Measurements from ENCODE around the gene TP53RK.
"Not testable (repeated sequence)": the region's sequence is repeated elsewhere in the genome, so short reads cannot be mapped to it uniquely, and the experiment has no call there.

TP53RK gene

DNA sequence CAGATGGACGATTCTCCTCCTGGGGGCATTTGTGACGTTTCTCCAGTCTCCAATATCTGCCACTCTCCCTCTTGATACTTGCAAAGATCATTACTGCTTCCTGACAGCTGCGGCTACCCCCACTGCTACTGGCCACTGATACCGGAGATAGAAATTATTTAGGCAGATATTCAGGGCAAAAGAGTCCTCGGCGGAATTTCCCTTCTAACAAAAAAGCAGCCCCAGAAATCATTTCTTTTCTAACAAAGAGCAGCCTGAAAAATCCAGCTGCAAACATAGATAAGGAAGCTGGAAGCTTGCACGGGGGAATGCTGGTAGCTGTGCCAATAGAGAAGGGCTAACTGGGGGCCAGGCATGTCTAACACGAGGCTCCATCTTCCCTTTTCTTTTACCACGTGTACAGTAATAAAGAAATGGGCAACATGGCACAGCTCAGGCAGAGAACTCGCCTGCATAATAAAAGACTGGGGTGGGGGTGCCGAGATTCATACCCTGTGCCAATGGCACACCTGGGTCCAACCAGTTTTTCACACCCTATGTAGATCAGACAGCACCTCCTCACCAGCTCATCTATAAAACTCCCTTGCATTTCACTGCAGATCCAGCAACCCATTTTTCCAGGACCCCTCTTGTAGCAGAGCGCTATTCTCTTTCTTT lies 6.1 kb downstream of the TP53RK start:
- no peak for DNase-seq (ENCODE audit: low read depth in 2 of 2)

DNA sequence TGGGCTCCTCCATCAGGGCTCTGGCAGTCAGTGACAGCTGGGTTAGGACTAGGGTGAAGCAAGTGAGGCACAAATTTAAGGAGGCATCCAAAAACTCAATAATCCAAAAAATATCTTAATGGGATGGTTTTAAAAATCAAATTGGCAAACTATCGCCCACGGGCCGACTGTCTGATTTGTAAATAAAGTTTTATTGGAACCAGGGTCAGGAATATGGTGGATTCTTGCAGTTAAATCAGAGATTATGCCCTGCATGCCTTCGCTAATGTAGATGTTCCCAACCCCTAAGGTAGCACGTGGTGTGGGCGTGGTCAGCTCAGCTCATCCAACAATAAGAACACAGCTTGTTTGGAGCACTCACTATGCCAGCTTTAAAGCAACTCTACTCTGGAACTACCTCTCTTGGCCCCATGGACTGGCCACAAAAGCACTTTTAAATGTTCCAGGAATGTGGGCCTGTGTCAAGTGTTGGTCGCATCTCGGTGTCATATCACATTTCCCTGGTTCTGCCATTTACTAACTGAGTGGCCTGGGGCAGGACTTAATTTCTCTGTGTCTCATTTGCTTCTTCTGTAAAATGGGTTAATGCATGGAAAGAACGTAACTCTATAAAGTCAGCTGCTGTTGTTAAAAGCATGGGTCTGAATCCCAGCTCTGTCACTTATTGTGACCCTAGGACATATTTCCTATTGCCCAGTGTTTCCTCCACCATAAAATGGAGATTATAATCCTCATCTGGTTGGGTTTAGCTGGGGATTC lies 7.0 kb downstream of the TP53RK start:
- DNase-seq (ENCODE audit: low read depth in 2 of 2) = no peak

DNA sequence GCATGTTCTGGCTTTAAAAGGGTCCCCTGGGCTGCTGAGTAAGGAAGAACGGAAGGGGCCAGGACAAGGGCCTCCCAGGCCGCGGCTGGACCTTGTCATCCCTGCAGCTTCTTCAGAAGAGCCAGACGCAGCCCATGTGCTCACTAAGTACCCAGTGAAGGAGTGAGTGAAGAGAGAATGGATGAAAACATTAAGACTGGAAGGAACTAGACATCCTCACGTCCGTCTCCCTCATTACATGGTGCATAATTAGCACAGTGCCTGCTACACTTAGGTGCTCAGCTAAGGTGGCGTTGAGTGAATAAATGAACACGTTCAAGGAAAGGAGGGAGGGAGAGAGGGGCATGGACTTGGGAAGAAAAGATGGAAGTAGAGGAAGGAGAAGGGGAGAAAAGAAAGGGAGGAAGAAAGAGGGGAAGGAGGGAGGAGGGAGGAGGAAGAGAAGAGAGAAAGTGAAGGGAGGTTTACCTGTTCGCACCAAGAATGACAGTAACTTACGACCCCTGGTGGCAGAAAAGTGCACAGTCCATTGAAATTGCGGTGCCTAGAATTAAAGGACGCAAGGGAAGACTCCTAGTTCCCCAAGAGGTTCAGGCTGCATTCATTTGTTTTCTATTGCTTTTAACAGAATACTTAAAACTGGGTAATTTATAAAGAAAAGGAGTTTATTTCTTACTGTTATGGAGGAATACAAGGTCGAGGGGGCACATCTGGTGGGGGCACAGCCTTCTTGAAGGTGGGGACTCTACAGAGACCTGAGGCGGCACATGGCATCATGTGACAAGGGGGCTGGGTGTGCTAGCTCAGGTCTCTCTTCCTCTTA lies 8.0 kb downstream of the TP53RK start:
- DNase-seq (ENCODE audit: low read depth in 2 of 2) = peak; percentile 36 to 50

DNA sequence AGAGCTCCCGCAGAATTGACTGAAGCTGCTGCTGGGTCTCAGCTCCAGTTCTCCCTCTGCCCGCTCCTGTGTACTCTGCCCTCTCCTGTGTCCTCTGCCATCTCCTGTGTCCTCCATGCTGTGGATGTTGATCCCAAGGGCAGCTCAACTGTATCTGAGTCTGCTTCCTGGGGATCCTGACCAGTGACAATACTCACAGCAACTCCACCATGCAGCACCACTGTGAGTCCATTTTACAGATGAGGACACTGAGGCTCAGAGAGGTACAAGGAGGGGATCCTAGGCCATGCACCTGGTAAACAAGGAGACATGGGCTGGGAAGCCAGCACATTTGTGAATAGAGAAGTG lies 8.6 kb downstream of the TP53RK start:
- DNase-seq (ENCODE audit: low read depth in 2 of 2) = no peak

DNA sequence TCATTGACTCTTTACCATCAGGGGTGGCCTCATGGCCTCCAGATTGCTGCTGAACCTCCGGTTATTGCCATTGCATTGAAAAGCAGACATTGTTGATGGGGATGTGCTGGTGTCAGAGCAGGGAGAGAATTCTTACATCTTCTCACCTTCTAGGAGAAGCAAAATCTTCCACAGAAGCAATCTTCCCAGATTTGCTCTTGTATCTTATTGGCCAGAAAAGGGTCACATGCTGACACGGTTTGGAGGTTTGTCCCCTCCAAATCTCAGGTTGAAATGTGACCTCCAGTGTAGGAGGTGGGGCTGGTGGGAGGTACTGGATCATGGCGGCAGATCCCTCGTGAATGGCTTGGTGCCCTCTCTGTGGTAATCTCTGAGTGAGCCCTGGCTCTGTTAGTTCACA lies 10.7 kb downstream of the TP53RK start:
- DNase-seq (ENCODE audit: low read depth in 2 of 2) = no peak

DNA sequence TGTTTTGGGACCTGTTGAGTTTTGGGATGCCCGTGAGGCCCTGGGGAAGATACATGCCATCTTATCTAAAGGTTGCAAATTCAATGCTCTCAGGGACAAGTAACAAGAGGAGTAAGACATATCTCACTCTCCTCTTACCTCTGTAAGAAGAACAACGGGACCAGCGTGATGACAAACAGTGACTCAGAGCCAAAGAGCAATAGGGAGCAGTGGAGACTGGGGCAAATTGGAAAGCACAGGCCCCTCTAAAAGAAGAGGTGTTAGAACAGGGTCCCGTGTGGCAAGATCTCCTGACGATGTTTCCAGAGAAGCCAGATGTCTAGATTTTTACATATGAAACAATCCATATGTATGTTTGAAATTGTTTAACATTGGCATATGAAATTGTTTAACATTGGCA lies 11.6 kb downstream of the TP53RK start:
- DNase-seq (ENCODE audit: low read depth in 2 of 2) = no peak

DNA sequence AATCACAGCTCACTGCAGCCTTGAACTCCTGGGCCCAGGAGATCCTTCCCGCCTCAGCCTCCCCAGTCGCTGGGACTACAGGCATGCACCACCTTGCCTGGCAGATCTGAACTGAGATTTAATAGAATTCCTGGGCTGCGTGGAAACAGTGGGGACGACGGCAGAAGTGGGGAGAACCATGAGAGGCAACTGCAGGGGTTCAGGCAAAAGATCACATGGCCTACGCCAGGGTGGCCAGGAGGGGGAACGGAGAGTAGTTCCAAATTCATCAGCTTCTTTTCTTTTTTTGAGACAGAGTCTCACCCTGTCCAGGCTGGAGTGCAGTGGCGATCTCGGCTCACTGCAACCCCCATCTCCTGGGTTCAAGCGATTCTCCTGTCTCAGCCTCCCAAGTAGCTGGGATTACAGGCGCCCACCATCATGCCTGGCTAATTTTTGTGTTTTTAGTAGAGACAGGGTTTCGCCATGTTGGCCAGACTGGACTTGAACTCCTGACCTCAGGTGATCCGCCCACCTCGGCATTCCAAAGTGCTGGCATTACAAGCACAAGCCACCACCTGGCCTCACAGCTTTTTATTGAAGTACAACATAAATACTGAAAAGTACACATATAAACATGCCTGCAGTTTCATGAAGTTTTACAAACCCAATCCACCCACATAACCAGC lies 12.5 kb downstream of the TP53RK start:
- not testable (repeated sequence) for DNase-seq (ENCODE audit: low read depth in 2 of 2)

DNA sequence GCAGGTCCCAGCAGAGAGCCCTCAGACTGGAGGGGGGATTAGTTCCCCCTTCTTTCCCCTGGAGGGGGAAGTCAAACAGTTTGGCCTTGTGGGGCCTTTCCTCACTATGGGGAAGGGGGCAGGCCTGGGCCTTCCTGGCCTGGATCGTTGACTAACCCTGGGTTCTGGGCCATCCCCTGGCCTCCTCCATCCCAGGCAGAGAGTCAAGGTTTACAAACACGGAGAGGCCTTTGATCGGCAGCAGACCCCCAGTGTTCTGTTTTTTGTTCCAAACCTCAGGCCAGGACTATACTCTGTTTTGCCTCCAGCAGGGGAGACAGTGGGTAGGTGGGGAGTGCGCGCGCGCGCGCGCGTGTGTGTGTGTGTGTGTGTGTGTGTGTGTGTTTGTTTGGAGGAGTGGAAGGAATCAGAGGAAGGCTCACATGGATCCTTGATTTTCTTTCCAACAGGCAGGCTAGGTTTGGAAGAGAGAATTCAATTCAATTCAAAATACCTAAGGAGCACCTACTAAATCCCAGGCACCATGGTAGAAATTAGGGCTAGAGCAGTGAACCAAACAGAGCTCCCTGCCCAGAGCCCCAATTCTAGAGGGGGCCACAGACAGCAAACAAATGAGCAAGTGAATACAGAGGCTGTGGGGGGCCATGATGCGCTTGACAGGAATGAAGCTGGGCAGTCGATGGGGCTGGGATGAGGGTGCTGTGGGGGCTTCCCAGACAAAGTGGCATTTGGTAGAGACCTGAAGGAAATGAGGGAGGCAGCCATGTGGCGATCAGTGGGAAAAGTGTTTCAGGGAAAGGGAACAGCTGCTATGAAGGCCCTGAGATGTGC lies 14.8 kb downstream of the TP53RK start:
- no peak for DNase-seq (ENCODE audit: low read depth in 2 of 2)

DNA sequence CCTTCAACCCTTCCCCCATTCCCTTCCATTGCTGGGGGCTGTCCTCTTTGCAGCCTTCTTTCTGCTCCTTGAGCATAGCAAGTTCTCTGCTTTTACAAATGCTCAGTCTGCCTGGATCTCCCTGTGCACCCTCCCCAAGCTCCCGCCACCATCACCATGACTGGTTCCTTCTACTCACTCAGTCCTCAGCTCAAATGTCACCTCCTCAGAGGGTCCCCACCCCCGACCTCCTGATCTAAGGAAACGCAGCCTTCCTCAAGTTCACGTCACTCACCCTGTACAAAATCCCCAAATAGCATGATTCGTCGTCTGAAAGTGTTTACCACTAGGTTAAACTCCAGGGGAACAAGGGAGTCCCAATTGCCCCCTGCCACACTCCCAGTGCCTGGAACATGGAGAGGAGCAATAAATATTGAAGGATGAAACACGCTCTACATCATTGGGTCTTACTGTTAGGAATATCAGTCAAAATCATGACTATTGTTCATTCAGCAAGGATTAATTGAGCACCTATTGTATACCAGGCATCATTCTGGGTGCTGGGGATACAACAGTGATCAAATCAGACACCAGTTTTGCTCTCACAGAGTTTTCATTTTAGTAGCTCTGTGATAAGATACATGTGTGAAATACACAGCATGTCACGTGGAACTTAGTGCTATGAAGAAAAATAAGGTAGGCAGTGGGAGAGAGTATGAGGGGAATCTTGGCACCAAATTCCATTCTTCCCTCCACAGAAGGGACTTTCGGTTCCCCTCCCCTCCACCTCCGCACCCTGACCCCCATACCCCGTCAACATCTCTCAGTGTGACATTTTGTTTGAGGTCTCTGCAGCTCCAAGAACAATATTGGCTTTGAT lies 15.6 kb downstream of the TP53RK start:
- DNase-seq (ENCODE audit: low read depth in 2 of 2) = no peak

DNA sequence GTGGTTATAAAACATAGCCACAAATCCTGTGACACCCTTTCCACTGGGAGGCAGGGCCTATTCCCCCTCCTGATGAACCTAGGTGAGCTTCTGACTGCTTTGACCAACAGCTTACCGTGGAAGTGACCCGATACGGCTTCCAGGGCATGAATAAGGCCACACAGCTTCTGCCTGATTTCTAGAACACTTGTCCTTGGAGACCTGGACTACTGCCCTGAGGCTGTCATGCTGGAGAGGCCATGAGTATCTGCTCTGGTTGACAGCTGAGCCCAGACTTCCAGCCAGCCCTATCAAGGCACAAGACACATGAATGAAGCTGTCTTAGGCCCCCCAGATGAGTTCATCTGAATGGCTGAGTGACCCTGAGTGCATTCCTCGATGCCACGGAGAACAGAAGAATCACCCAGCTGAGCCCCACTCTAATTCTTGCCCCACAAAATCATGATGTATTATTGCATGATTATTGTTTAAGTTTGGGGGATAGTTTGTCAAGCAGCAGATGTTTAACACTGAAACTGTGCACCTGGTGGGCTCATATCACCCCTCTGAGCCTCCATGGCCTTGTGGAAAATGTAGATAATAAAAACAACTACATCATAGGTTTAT lies 16.6 kb downstream of the TP53RK start:
- no peak for DNase-seq (ENCODE audit: low read depth in 2 of 2)

DNA sequence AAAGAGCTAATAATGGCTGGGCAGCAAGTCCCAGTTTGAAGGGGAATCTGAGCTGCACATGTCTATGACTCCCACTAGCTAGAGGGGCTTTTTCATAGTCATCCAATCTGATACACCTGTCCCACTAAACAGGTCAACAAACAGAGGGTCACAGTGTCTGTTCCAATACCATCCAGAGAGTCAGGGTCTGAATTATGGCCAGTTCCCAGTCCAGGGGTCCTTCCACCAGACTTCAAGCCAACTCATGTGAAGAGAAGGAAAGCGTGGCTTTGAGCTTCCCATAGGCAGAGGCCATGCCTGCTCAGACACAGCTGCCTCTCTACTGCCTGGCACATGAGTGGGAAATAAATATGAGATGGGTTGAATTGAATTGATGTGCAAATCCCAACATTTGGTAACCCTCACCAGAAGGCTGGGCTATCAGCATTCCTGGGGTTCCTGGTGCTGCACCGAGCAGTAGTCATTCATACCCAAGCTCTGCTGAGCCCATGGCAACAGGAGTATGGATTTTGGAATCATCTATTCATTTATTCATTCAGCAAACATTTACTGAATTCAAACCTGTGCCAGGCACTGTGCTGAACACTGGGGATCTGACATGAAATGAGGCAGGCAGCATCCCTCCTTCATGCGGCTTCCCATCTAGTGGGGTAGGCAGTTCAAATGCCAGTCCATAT lies 17.2 kb downstream of the TP53RK start:
- DNase-seq (ENCODE audit: low read depth in 2 of 2) = no peak

DNA sequence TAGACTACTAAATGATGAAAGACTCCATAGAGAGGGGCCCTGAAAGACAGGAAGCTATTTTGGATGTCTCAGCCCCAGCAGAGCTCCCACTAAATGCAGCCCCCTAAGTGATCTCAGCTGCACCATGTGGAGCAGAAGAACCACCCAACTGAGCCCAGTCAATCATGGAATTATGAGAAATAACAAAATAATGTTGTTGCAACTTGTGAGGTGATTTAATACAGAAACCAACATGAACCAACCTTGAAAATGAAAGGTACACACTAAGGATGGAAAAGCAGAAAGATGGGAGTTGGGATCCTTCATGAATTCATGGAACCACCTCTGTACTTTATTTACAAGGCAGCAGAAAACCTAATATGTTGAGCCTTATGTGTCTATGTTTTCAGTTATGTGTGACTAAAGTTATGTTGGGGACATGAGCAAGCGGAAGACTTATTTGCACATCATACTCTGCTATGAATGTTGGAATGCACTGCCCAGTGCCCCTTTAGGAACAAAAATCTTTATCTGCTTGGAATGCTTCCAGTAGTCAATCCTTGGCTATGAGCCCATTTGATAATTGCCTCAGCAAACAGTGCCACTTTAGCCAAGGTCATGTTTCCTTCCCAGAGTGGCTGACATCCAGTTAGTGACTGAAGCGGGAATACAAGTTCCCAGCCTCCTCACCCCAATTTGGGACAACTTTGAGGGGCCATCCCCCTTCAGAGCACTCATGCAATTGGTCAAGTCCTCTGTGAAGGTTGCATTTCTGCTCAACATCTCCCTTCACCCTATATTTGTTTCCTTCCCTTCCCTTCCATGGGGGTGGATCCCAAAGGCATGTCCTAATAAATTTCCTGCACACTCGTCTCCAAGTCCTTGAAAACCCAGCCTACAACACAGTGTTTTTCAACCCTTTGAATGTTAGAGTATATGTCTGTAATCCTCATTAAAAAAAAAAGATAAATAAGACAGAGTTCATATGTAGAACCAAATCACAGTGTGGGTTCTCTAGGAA lies 18.4 kb downstream of the TP53RK start:
- no peak for DNase-seq (ENCODE audit: low read depth in 2 of 2)

DNA sequence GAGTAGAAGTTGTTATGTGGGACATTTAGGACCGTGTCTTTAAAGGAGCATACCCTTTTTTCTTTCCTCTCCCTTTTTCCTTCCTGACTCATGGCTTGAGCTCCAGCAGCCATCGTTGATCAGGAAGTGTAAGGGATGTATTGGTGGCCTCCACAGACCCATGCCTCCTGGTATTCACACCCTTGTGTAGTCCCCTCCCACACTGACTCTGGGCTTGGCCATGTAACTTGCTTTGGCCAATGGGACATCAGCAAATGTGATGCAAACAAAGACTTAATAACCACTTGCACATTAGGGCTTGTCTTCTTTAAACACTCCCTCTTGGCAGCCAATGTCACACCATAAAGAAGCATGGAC lies 19.0 kb downstream of the TP53RK start:
- DNase-seq (ENCODE audit: low read depth in 2 of 2) = no peak

DNA sequence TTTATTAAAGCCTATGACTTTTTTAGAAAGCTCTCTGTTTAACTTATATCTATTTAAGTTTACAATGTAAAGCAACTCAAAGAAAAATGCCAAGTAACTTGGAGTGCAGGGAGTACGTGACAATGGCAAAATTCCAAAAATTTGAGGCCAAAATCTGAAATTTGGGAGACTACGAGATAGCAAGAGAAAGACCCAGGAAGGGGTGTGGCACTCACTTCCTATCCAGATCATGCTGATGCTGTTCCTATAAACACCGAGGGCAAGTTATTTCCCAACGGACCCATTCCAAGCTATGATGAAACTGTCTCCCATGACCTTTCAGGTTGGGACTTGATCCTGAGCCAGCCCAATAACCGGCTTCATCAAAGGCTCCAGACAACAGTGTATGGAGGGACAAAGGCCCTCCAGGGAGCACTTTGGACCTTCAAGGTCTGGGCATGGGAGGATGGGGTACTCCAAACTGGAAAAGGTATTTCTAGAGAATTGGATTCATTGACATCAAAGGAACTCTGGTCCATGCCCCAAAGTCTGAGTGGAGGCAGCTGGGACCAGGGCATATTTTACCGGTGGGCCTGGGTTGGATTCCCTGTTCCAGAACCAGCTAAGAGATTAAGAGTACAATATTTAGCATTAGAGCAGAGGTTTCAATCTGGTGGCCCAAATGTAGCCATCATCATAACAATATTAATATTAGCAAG lies 22.3 kb downstream of the TP53RK start:
- no peak for DNase-seq (ENCODE audit: low read depth in 2 of 2)

DNA sequence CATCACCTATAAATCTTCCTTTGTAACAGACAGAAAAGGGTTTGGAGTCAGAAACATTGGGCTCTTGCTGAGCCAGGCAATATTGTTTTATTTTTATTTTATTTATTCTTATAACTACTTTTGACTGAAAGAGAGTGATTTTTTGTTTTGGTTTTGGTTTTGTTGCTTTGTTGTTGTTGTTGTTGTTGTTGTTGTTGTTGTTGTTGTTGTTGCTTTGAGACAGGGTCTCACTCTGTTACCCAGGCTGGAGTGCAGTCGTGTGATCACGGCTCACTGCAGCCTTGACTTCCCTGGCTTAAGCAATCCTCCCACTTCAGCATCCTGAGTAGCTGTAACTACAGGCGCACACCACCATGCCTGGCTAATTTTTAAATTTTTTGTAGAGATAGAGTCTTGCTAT lies 22.9 kb downstream of the TP53RK start:
- no peak for DNase-seq (ENCODE audit: low read depth in 2 of 2)

DNA sequence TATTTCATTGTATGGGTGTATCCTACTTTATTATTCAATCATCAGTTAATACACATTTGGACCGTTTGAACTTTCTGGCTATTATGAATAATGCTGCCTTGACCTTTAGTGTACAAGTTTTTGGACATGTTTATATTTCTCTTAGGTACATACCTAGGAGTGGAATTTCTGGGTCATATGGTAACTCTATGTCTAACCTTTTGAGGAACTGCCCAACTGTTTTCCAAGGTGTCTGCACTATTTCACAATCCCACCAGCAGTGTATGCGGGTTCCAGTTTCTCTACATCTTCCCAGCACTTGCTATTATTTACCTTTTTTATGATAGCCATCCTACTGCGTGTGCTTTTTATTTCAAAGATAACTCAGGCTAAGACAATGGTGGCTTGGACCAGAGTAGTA lies 23.6 kb downstream of the TP53RK start:
- no peak for DNase-seq (ENCODE audit: low read depth in 2 of 2)

DNA sequence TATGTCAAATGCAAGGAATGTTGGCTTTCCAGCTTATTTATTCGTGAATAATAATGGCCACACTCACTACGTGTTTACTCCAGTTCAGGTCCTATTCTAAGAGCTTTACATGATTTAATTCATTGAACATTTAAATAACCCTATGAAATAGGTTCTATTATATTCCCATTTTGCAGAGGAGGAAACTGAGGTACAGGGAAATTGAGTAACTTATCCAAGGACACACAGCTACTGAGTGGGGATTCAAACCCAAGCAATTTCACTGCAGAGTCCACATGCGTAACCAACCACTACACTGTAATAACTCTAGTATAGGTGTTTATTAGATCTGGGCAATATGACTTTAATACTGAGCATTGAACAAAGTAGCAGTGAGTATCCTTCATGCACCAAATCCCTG lies 25.7 kb downstream of the TP53RK start:
- no peak for DNase-seq (ENCODE audit: low read depth in 2 of 2)

DNA sequence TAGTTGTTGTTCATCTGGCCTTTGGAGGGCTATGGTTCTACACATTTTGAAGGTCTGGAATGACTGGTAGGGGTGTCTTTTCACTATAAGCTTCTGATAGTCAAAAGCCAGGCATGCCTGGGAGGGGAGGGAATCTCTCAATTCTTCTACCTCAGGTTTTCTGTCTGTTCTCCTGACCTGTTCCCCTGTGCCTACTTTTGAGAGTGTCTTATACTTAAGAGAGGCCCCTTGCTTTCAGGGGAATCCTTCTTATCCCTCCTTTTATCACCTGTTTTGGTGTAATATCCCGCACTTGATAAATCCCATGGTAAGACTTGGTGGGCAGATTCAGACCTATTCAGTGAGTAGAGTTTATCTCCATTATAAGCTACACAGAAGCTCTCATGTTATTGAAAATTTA lies 27.6 kb downstream of the TP53RK start:
- no peak for DNase-seq (ENCODE audit: low read depth in 2 of 2)
